B cell (primary cell): Measurements from ENCODE around the gene ITGB7. TPM values are rescaled to one million over a fixed set of nuclear protein-coding genes. Genes with fewer than 3 reads are reported as not detected.

Experiments
- ATAC-seq: fragments of 200-7000 bp; cut with Tn5 transposase; one replicate; pipeline ENCODE4 v1.10.0; 2021; ENCODE audit warnings: low read depth, mild to moderate bottlenecking, moderate number of reproducible peaks, moderate library complexity
- CTCF ChIA-PET: fragments of 350-600 bp; sonication (Branson Sonifier 250); formaldehyde crosslinking; loops from one replicate; lab custom pipeline; 2021; ENCODE audit warnings: antibody characterized with exemption, inconsistent platforms; lab: Charles Lee
- POLR2A ChIA-PET: fragments of 350-600 bp; sonication (Branson Sonifier 250); formaldehyde crosslinking; loops from one replicate; lab custom pipeline; 2021; ENCODE audit warnings: antibody characterized with exemption; lab: Charles Lee
- DNase-seq: peaks from one replicate; pipeline ENCODE4 v3.0.0; 2013
- H2AFZ ChIP-seq: 2 replicates; pipeline ENCODE4 v1.6.1; 2012; ENCODE audit warnings: mild to moderate bottlenecking, low read depth, low read length; ENCODE audit not compliant: insufficient read depth, poor library complexity, severe bottlenecking
- H3K27ac ChIP-seq, 2 donors: 1 replicate in 1 of 2; 2 replicates in 1 of 2; pipeline ENCODE4 v1.5.1; 2012 to 2013; ENCODE audit warnings: low read length in 2 of 2, mild to moderate bottlenecking in 2 of 2, moderate library complexity in 1 of 2
- H3K27me3 ChIP-seq, 4 experiments: fragments of 200-600 bp in 1 of 4; sonication (generic) in 1 of 4; replicated peaks in 1 of 4; 1 replicate in 2 of 4; 2 replicates in 2 of 4; pipeline versions ENCODE4 v1.6.1 to v1.7.0; 2013 to 2016; ENCODE audit warnings: low read length in 3 of 4, mild to moderate bottlenecking in 2 of 4, mixed read lengths in 1 of 4, moderate library complexity in 1 of 4; ENCODE audit not compliant: insufficient read depth in 4 of 4, control insufficient read depth in 3 of 4; ENCODE audit errors: control extremely low read depth in 1 of 4
- H3K36me3 ChIP-seq, 2 experiments: replicated peaks in 1 of 2; 1 replicate in 1 of 2; 2 replicates in 1 of 2; pipeline versions ENCODE4 v1.6.1 to v1.7.1; 2013; ENCODE audit warnings: low read length in 1 of 2; ENCODE audit not compliant: insufficient read depth in 2 of 2, control insufficient read depth in 1 of 2; ENCODE audit errors: control extremely low read depth in 1 of 2, extremely low read depth in 1 of 2
- H3K4me1 ChIP-seq, 2 donors: fragments of 200-600 bp in 1 of 2; sonication (generic) in 1 of 2; 1 replicate in 1 of 2; 2 replicates in 1 of 2; pipeline versions ENCODE4 v1.5.1 to v1.6.1; 2013 to 2017; ENCODE audit warnings: low read length in 2 of 2; ENCODE audit not compliant: control insufficient read depth in 2 of 2, insufficient read depth in 2 of 2
- H3K4me2 ChIP-seq: replicated peaks from 2 replicates; pipeline ENCODE3; 2012; ENCODE audit warnings: mild to moderate bottlenecking, low read depth, low read length; ENCODE audit not compliant: poor library complexity, severe bottlenecking
- H3K4me3 ChIP-seq, 5 experiments: fragments of 200-600 bp in 1 of 5; sonication (generic) in 1 of 5; 1 replicate in 3 of 5; 2 replicates in 2 of 5; pipeline versions ENCODE4 v1.5.1 to v1.7.0; 2011 to 2016; ENCODE audit warnings: low read length in 4 of 5, mild to moderate bottlenecking in 4 of 5, low read depth in 2 of 5, control low read depth in 1 of 5, moderate library complexity in 1 of 5; ENCODE audit not compliant: insufficient read depth in 1 of 5; ENCODE audit errors: control extremely low read depth in 1 of 5, extremely low read depth in 1 of 5
- H3K79me2 ChIP-seq: fragments of 200-600 bp; sonication (generic); one replicate; pipeline ENCODE4 v1.6.0; 2016; ENCODE audit warnings: low read length; ENCODE audit not compliant: control insufficient read depth, insufficient read depth
- H3K9ac ChIP-seq: fragments of 200-600 bp; sonication (generic); 2 replicates; pipeline ENCODE4 v1.6.1; 2017; ENCODE audit warnings: mild to moderate bottlenecking, low read length, moderate library complexity
- H3K9me3 ChIP-seq, 3 donors: one replicate each; pipeline versions ENCODE4 v1.6.1 to v1.7.1; 2013; ENCODE audit warnings: low read length in 2 of 3; ENCODE audit not compliant: control insufficient read depth in 2 of 3, insufficient read depth in 1 of 3; ENCODE audit errors: control extremely low read depth in 1 of 3
- H4K20me1 ChIP-seq: 2 replicates; pipeline ENCODE4 v1.6.0; 2012; ENCODE audit warnings: mild to moderate bottlenecking, low read length; ENCODE audit not compliant: insufficient read depth, control insufficient read depth, poor library complexity, severe bottlenecking
- H3K27ac Mint-ChIP-seq: one replicate; pipeline ENCODE4 v1.8.0; 2021; ENCODE audit warnings: mixed read lengths
- H3K27me3 Mint-ChIP-seq: one replicate; pipeline ENCODE4 v1.8.0; 2021; ENCODE audit warnings: mixed read lengths
- H3K4me1 Mint-ChIP-seq: one replicate; pipeline ENCODE4 v1.8.0; 2021; ENCODE audit warnings: mixed read lengths
- H3K4me3 Mint-ChIP-seq: one replicate; pipeline ENCODE4 v1.8.0; 2021; ENCODE audit warnings: mixed read lengths
- H3K9me3 Mint-ChIP-seq: one replicate; pipeline ENCODE4 v1.8.0; 2022; ENCODE audit warnings: mixed read lengths; ENCODE audit not compliant: insufficient read depth
- CTCF ChIP-seq: fragments of 200-600 bp; IDR thresholded peaks from one replicate; pipeline ENCODE4 v1.8.0; 2022; ENCODE audit warnings: antibody characterized with exemption, mild to moderate bottlenecking
- EZH2 ChIP-seq: IDR thresholded peaks from 2 replicates; pipeline ENCODE4 v1.6.1; 2012; ENCODE audit warnings: borderline replicate concordance, low read depth, mild to moderate bottlenecking, moderate library complexity, low read length; ENCODE audit not compliant: insufficient read depth, poor library complexity, severe bottlenecking
- WGBS: methylation state at CpG from one replicate; pipeline ENCODE4 v1.1.5; 2013; ENCODE audit warnings: missing lambda C conversion rate; ENCODE audit not compliant: insufficient coverage; 5-methylcytosine and 5-hydroxymethylcytosine counted together
- intact Hi-C: fragments of 100-400 bp; cut with micrococcal nuclease; formaldehyde crosslinking; loops from one replicate; pipeline ENCODE4 v1.10.0; 2022
- polyA plus RNA-seq: library from polyadenylated mRNA; depleted of rRNA; stranded (reverse); fragments of >200 nt; gene quantifications from 2 replicates; pipeline ENCODE4 v1.2.3, GENCODE V29; 2012
- total RNA-seq, 2 donors: library from RNA; stranded (reverse); fragments of 120-200 nt in 1 of 2; gene quantifications; 1 replicate in 1 of 2; 2 replicates in 1 of 2; pipeline versions ENCODE4 v1.2.3 to v1.2.4, GENCODE V29; 2013 to 2022

Gene ITGB7
- total and polyA plus RNA-seq, 2 donors (not counting 1 experiment from before 2014, with no cell fraction given): 199 to 265 TPM

- no peaks in the 10 kb centered on the region for H3K79me2 ChIP-seq
- H4K20me1 ChIP-seq: no peaks in the 10 kb centered on the region
- H3K9me3 ChIP-seq: peaks cover 0 to 3% (median 0%) of the 10 kb centered on the region in 3 donors
- POLR2A ChIA-PET: interaction anchor here (1.0 kb wide), 1 partner anchor 17 kb away, joined by 4 read pairs; no protein-coding TSS in a partner anchor
- H3K4me3 ChIP-seq: no peak overlapping the region
- H3K27me3 ChIP-seq: peaks cover 0 to 11% (median 2%) of the 10 kb centered on the region in 4 experiments
- intact Hi-C loops: no loop called here
- no peak overlapping the region for H3K27ac ChIP-seq
- Mint-ChIP-seq H3K4me3 (peak overlapping the region; percentile 16), H3K9me3 (no peaks in the 10 kb centered on the region), H3K27me3 (peaks cover 9% of the 10 kb centered on the region), H3K27ac (no peak overlapping the region), H3K4me1 (peaks cover 53% of the 10 kb centered on the region)
- H2AFZ ChIP-seq: no peak overlapping the region
- H3K4me2 ChIP-seq: peak overlapping the region; percentile 51
- H3K4me1 ChIP-seq: peaks cover 39 to 55% of the 10 kb centered on the region in 2 donors
- no CpG with 5 or more reads among the region's 1 CpG for WGBS
- no peak for ATAC-seq
- peak; percentile 60 for DNase-seq
- H3K9ac ChIP-seq: no peak overlapping the region
- no peak for TF ChIP-seq CTCF
- no peaks in the 10 kb centered on the region for H3K36me3 ChIP-seq
- CTCF ChIA-PET: interaction anchor here (1.0 to 3.0 kb wide), 4 partner anchors 15 to 31 kb away, joined by 3 to 16 read pairs (median 6); partner anchors contain the start of gene ESPL1
Measured at GRCh38 chr12:53236443-53237111, 29.5 kb upstream of the ITGB7 start.

- Histone ChIP-seq H3K4me2 (peak overlapping the region; percentile 51), H3K4me3 (no peak overlapping the region), H4K20me1 (no peaks in the 10 kb centered on the region), H3K9me3 (peaks cover 0 to 3% (median 0%) of the 10 kb centered on the region in 3 donors), H3K9ac (no peak overlapping the region), H3K4me1 (peaks cover 42 to 58% of the 10 kb centered on the region in 2 donors), H3K27me3 (peaks cover 0 to 11% (median 2%) of the 10 kb centered on the region in 4 experiments), H3K79me2 (no peaks in the 10 kb centered on the region), H3K27ac (no peak overlapping the region), H3K36me3 (no peaks in the 10 kb centered on the region), H2AFZ (no peak overlapping the region)
- ATAC-seq (no peak), DNase-seq (peak; percentile 21)
- Mint-ChIP-seq H3K27ac (peak overlapping the region; percentile 15), H3K4me3 (peak overlapping the region; percentile 16), H3K9me3 (no peaks in the 10 kb centered on the region), H3K4me1 (peaks cover 49% of the 10 kb centered on the region), H3K27me3 (peaks cover 6% of the 10 kb centered on the region)
- CTCF ChIA-PET: interaction anchor here (1.0 to 3.0 kb wide), 4 partner anchors 15 to 25 kb away, joined by 3 to 16 read pairs (median 6); a partner anchor contains a TSS
- TF ChIP-seq EZH2: no peak
- no peak for TF ChIP-seq CTCF
- 89% methylated on average over 4 of the region's 9 CpGs for WGBS
- POLR2A ChIA-PET: interaction anchor here (1.0 kb wide), 1 partner anchor 16 kb away, joined by 4 read pairs; no protein-coding TSS in a partner anchor
- intact Hi-C loops: no loop called here
Measured at GRCh38 chr12:53235742-53236442, 28.8 kb upstream of the ITGB7 start.
